SK-N-SH (cell line): ENCODE data around the gene MIXL1. TPM values are rescaled to one million over a fixed set of nuclear protein-coding genes. Genes with fewer than 3 reads are reported as not detected.

Experiments used
- CTCF ChIA-PET: fragments of 300-600, 350-600 bp; formaldehyde crosslinking; extraction: SDS; loops from one replicate; lab custom pipeline; 2021; lab: Yijun Ruan, JAX
- POLR2A ChIA-PET: fragments of 350-600 bp; sonication (Branson Sonifier 250); formaldehyde crosslinking; extraction: SDS; loops from one replicate; lab custom pipeline; 2020; ENCODE audit warnings: antibody characterized with exemption, inconsistent platforms; lab: Yijun Ruan, JAX
- DNase-seq: peaks from one replicate; pipeline ENCODE4 v3.0.0; 2012
- H2AFZ ChIP-seq: fragments of 200-600 bp; sonication (generic); 2 replicates; pipeline ENCODE4 v1.8.1; 2016; ENCODE audit warnings: antibody characterized with exemption, mild to moderate bottlenecking, low read depth
- H3F3A ChIP-seq: fragments of 200-600 bp; sonication (generic); replicated peaks from 2 replicates; pipeline ENCODE3; 2016; ENCODE audit warnings: antibody characterized with exemption, mild to moderate bottlenecking; ENCODE audit not compliant: insufficient read depth
- H3K27ac ChIP-seq, 2 experiments: fragments of 200-500 bp in 1 of 2; fragments of 200-600 bp in 1 of 2; sonication (Bioruptor generic) in 1 of 2; sonication (generic), shearing (Covaris generic) in 1 of 2; 2 replicates each; pipeline versions ENCODE4 v1.5.1 to v1.6.1; 2014 to 2016; ENCODE audit warnings: low read depth in 2 of 2, inconsistent platforms in 1 of 2, low read length in 1 of 2, mild to moderate bottlenecking in 1 of 2, mixed read lengths in 1 of 2
- H3K27me3 ChIP-seq: fragments of 200-600 bp; sonication (generic), shearing (Covaris generic); 2 replicates; pipeline ENCODE4 v1.6.1; 2016; ENCODE audit warnings: mixed run types; ENCODE audit not compliant: insufficient read depth
- H3K36me3 ChIP-seq, 2 experiments: fragments of 200-500 bp in 1 of 2; fragments of 200-600 bp in 1 of 2; sonication (Bioruptor generic) in 1 of 2; sonication (generic) in 1 of 2; replicated peaks in 1 of 2; 2 replicates each; pipeline versions ENCODE3 to v1.5.1; 2014 to 2016; ENCODE audit warnings: low read length in 1 of 2, mild to moderate bottlenecking in 1 of 2; ENCODE audit not compliant: insufficient read depth in 2 of 2, control insufficient read depth in 1 of 2
- H3K4me1 ChIP-seq, 2 experiments: fragments of 200-500 bp in 1 of 2; fragments of 200-600 bp in 1 of 2; sonication (Bioruptor generic) in 1 of 2; sonication (generic), shearing (Covaris generic) in 1 of 2; 2 replicates each; pipeline versions ENCODE4 v1.5.1 to v1.6.1; 2014 to 2016; ENCODE audit warnings: low read depth in 1 of 2, low read length in 1 of 2, mixed run types in 1 of 2; ENCODE audit not compliant: insufficient read depth in 2 of 2, control insufficient read depth in 1 of 2
- H3K4me2 ChIP-seq: fragments of 200-600 bp; sonication (generic), shearing (Covaris generic); 2 replicates; pipeline ENCODE4 v1.6.1; 2017; ENCODE audit warnings: mixed run types
- H3K4me3 ChIP-seq, 2 experiments: fragments of 200-500 bp in 1 of 2; fragments of 200-600 bp in 1 of 2; sonication (Bioruptor generic) in 1 of 2; sonication (generic), shearing (Covaris generic) in 1 of 2; 2 replicates each; pipeline versions ENCODE4 v1.5.1 to v1.8.1; 2014 to 2016; ENCODE audit warnings: low read depth in 2 of 2, inconsistent platforms in 1 of 2, low read length in 1 of 2, mild to moderate bottlenecking in 1 of 2, mixed read lengths in 1 of 2, moderate library complexity in 1 of 2
- H3K79me2 ChIP-seq: fragments of 200-600 bp; sonication (generic); 2 replicates; pipeline ENCODE4 v1.8.1; 2017; ENCODE audit warnings: mild to moderate bottlenecking; ENCODE audit not compliant: insufficient read depth
- H3K9ac ChIP-seq: fragments of 200-600 bp; sonication (generic); 2 replicates; pipeline ENCODE4 v1.6.1; 2017; ENCODE audit warnings: mixed run types
- H3K9me2 ChIP-seq: fragments of 200-600 bp; sonication (generic); 2 replicates; pipeline ENCODE4 v1.6.1; 2017; ENCODE audit warnings: mixed run types
- H3K9me3 ChIP-seq: fragments of 200-600 bp; sonication (generic); 2 replicates; pipeline ENCODE4 v1.6.1; 2017; ENCODE audit warnings: mixed run types, mild to moderate bottlenecking, moderate library complexity
- H4K20me1 ChIP-seq: fragments of 200-600 bp; sonication (generic); 2 replicates; pipeline ENCODE4 v1.6.1; 2017; ENCODE audit warnings: mild to moderate bottlenecking, mixed run types; ENCODE audit not compliant: insufficient read depth
- ELF1 ChIP-seq: IDR thresholded peaks from 2 replicates; pipeline ENCODE4 v1.4.0; 2012
- EZH2phosphoT487 ChIP-seq: fragments of 200-600 bp; sonication (generic); IDR thresholded peaks from 2 replicates; pipeline ENCODE4 v1.6.1; 2017; ENCODE audit warnings: low read depth, mixed run types, mild to moderate bottlenecking, antibody characterized with exemption, moderate library complexity, borderline replicate concordance
- FOSL2 ChIP-seq: IDR thresholded peaks from 2 replicates; pipeline ENCODE4 v1.4.0; 2012; ENCODE audit warnings: low read depth, mild to moderate bottlenecking, moderate library complexity, borderline replicate concordance
- FOXJ3 ChIP-seq: sonication (generic); formaldehyde crosslinking; IDR thresholded peaks from 2 replicates; pipeline ENCODE4 v1.5.1; 2020; ENCODE audit warnings: mild to moderate bottlenecking, missing genetic modification reagents
- FOXM1 ChIP-seq: IDR thresholded peaks from 2 replicates; pipeline ENCODE4 v1.4.0; 2012; ENCODE audit warnings: low read depth, mild to moderate bottlenecking
- GATA2 ChIP-seq: sonication (generic); formaldehyde crosslinking; IDR thresholded peaks from 2 replicates; pipeline ENCODE4 v1.5.0; 2020; ENCODE audit warnings: mild to moderate bottlenecking, missing genetic modification reagents
- IRF3 ChIP-seq: fragments of 150-350 bp; IDR thresholded peaks from 2 replicates; pipeline ENCODE4 v1.6.1; 2016; ENCODE audit warnings: mild to moderate bottlenecking, low read depth, low read length
- MEF2A ChIP-seq: IDR thresholded peaks from 2 replicates; pipeline ENCODE4 v1.4.0; 2012; ENCODE audit warnings: low read depth, borderline replicate concordance
- MXI1 ChIP-seq: IDR thresholded peaks from 2 replicates; pipeline ENCODE4 v1.6.1; 2012; ENCODE audit warnings: mild to moderate bottlenecking, low read depth, low read length, improper control_type of control experiment
- NFIC ChIP-seq: IDR thresholded peaks from 2 replicates; pipeline ENCODE4 v1.4.0; 2012; ENCODE audit warnings: borderline replicate concordance
- NRF1 ChIP-seq: IDR thresholded peaks from 2 replicates; pipeline ENCODE4 v1.6.1; 2012; ENCODE audit warnings: low read depth, mild to moderate bottlenecking, low read length
- PBX3 ChIP-seq: IDR thresholded peaks from 2 replicates; pipeline ENCODE4; 2012
- POLR2AphosphoS5 ChIP-seq: IDR thresholded peaks from 2 replicates; pipeline ENCODE4 v1.6.1; 2012; ENCODE audit warnings: low read depth, low read length
- REST ChIP-seq: IDR thresholded peaks from 2 replicates; pipeline ENCODE4 v1.6.1; 2012; ENCODE audit warnings: mild to moderate bottlenecking, low read depth, low read length, moderate library complexity
- RFX5 ChIP-seq: IDR thresholded peaks from 2 replicates; pipeline ENCODE4 v1.6.1; 2012; ENCODE audit warnings: mild to moderate bottlenecking, improper control_type of control experiment, low read length
- SIN3A ChIP-seq: IDR thresholded peaks from 2 replicates; pipeline ENCODE4 v1.6.1; 2012; ENCODE audit warnings: low read depth, mild to moderate bottlenecking, low read length, moderate library complexity, borderline replicate concordance
- TCF12 ChIP-seq: IDR thresholded peaks from 2 replicates; pipeline ENCODE4 v1.4.0; 2012
- TEAD4 ChIP-seq: IDR thresholded peaks from 2 replicates; pipeline ENCODE4 v1.4.0; 2012; ENCODE audit warnings: mild to moderate bottlenecking, borderline replicate concordance; ENCODE audit not compliant: insufficient read depth
- ZBTB33 ChIP-seq: IDR thresholded peaks from 2 replicates; pipeline ENCODE4 v1.4.0; 2012; ENCODE audit warnings: low read depth, borderline replicate concordance
- WGBS: methylation state at CpG from one replicate; pipeline ENCODE4 v1.1.6; 2017; ENCODE audit warnings: low lambda C conversion rate; 5-methylcytosine and 5-hydroxymethylcytosine counted together
- polyA plus RNA-seq, 3 experiments: library from polyadenylated mRNA; depleted of rRNA; stranded (reverse); fragments of >200 nt; gene quantifications; 2 replicates each; pipeline ENCODE4 v1.2.3, GENCODE V29; 2012

Gene MIXL1
- polyA plus RNA-seq (2012; rRNA removed): 0.03 TPM in 1 of 2 replicates, not detected in the other
- polyA plus RNA-seq (2012; cell fraction: cytosol; rRNA removed): 0.03 and 0.05 TPM in 2 replicates
- not detected in 2 replicates for polyA plus RNA-seq (2012; cell fraction: nucleus; rRNA removed)

GRCh38 chr1:226223157-226223785 is at the start of gene MIXL1:
TSS of gene MIXL1 (plus strand) at chr1:226223664. CDS start at chr1:226223682, 18 bp downstream.
- peaks cover 0 to 5% of the 10 kb centered on the region in 2 experiments; a peak in 1 of 4 replicates for H3K4me1 ChIP-seq
- POLR2A ChIA-PET: no interaction called here
- peak within 1 kb of the TSS; percentile 76; the same call in 1 of the 2 replicates for H2AFZ ChIP-seq
- WGBS: 63% methylated on average over 11 of the region's 62 CpGs
- no peaks in the 10 kb centered on the region for H3K36me3 ChIP-seq
- H3K27ac ChIP-seq: no peak within 1 kb of the TSS
- H3K9me3 ChIP-seq: no peaks in the 10 kb centered on the region
- peak within 1 kb of the TSS; percentile 41 to 50; a peak in 3 of 4 replicates for H3K4me3 ChIP-seq
- TF ChIP-seq SIN3A (no peak), FOXJ3 (CRISPR knock-in tag) (no peak), NFIC (no peak), MXI1 (no peak), RFX5 (no peak), ZBTB33 (no peak), TEAD4 (no peak), PBX3 (no peak), ELF1 (no peak), GATA2 (CRISPR knock-in tag) (no peak), MEF2A (no peak), REST (no peak), NRF1 (no peak), POLR2AphosphoS5 (no peak), EZH2phosphoT487 (no peak), FOSL2 (no peak), TCF12 (no peak), IRF3 (no peak), FOXM1 (no peak)
- TF ChIP-seq, all 33 proteins: peak for 0
- H3K27me3 ChIP-seq: no peaks in the 10 kb centered on the region
- H3K9me2 ChIP-seq: no peaks in the 10 kb centered on the region
- no peaks in the 10 kb centered on the region for H3K79me2 ChIP-seq
- H3K4me2 ChIP-seq: peak within 1 kb of the TSS; percentile 66
- CTCF ChIA-PET: interaction anchor here (1.7 to 2.0 kb wide), 3 partner anchors 25 to 158 kb away, joined by 4 to 8 read pairs (median 4); no protein-coding TSS in a partner anchor
- DNase-seq: peak; percentile 33
- no peaks in the 10 kb centered on the region for H3F3A ChIP-seq
- no peak within 1 kb of the TSS for H3K9ac ChIP-seq
- no peaks in the 10 kb centered on the region for H4K20me1 ChIP-seq
